Activated CD8-positive, alpha-beta memory T cell treated with anti-CD3 and anti-CD28 coated beads, Interleukin-2, amount 50 U/mL, for 1 hour (primary cell): Measurements from ENCODE around the gene ACSM6.
"Not testable (repeated sequence)": the region's sequence is repeated elsewhere in the genome, so short reads cannot be mapped to it uniquely, and the experiment has no call there.

Experiments
- DNase-seq: peaks from one replicate; pipeline ENCODE4 v3.0.0-alpha.2; 2020; ENCODE audit errors: extremely low read depth

The ACSM6 gene, protein sequence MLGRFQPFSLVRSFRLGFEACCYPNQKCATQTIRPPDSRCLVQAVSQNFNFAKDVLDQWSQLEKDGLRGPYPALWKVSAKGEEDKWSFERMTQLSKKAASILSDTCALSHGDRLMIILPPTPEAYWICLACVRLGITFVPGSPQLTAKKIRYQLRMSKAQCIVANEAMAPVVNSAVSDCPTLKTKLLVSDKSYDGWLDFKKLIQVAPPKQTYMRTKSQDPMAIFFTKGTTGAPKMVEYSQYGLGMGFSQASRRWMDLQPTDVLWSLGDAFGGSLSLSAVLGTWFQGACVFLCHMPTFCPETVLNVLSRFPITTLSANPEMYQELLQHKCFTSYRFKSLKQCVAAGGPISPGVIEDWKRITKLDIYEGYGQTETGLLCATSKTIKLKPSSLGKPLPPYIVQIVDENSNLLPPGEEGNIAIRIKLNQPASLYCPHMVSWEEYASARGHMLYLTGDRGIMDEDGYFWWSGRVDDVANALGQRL

DNA sequence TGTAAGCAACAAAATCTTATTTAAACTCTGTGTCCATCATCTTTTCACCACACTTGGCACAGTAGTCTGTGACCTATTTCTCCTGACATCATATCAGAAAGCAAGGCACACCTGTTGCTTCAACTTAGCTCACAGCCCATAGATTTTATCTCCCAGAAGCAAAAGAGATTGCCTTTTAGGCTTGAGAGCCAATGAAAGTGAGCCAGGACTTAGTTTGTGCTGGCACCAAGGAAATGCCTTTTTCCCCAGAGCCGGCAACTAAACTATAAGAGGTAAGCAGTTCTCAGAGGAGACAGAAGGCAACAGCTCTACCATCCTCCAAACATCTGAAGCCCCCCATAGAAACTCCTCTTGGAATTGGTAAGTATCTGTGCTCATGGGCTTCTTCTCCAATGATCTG, at the start of gene ACSM6:
Gene ACSM6, plus strand, starts transcription at position 295 of the 400 bp plus-strand sequence. CDS start 248 bp downstream, outside the sequence.
- no peak for DNase-seq

DNA sequence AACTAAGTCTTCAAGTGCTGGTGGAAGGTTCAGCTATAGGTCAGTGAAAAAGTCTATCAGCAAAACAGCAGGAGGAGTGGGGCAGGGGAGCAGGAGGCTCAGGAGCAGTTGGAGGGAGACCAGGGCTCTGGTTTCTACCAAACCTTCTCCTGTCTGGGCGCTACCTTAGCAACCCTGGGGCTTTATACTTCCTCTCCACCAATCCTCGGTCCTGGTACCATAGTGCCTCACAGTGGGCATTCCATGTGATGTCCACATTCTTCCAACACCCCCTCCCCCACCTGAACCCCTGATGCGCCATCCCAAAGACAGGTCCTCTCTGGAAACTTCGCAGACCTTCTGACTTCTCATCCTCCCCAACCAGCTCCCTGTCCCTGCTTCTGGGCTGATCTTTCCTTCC, 25.3 kb upstream of the ACSM6 start:
- DNase-seq = no peak

DNA sequence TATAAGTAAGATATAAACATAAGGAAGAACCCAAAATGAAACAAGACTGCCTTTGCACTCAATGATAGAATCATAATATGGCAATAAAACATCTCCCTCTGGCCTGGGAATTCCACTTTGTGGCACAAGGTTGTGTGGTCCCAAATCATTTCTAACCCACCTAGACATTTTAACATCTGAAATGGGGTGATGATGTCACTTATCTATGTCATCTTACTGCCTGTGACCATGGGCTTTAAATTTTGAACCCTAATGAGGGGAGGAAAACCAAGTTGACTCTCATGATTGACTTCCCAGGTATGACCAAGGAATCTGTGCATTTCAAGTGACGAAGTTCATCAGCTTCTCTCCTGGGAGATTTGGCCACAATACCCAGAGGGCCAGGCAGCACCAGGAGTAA, 24.5 kb upstream of the ACSM6 start:
- no peak for DNase-seq

DNA sequence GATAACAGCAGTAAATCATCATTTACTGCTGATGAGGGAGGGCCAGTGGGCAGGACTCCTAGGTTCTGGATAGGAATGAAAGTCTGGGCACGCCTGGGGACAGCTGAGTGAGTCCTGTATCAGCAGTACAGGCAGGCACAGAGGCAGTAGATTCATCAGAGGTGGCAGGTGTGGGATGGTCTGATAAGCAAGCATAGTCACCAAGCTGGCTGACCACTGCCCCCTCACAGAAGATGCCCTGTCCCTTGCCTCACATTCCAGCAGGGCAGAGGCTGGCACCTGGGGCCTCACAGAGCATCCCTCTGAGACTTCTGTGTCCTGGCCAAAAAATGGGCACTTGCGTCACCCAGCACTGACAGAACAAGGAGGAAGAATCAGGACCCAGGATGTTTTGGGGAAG, 23.2 kb upstream of the ACSM6 start:
- DNase-seq = no peak

DNA sequence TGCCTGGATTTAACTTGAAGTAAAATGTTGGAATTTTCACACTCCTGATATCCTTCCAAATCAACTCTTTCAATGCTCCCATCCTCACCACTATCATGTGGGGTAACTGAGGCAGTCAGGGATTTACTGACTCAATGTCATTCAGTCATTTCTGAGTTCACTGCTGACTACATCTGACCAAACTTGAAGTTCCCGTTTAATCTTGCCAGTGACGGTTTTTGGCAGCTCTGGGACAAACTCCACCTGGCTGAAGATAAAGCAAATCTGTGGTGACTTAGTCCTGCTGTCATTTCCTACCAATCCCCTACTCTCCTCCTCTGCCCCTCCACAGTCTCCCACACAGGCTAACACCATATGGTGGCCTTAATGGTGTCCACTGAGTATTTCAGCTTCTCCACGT, 22.7 kb upstream of the ACSM6 start:
- no peak for DNase-seq

DNA sequence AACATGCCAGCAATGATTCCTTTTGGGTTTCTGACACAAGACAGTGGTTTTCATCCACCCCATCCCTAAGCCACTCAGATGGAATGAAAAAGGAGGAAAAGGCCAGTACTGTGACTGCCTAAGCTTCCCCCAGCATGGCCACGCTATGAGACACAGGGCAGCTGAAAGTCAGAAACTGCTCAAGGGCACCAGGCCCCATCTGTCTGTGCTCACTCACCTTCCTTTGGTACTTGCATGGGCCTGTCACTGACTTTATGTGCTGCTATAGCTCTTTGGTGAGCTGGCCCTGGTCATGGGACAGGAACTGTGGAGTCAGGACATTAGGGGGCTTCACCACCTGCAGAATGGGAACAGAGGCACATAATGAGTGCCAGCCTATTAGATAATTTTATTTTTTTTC, 21.2 kb upstream of the ACSM6 start:
- DNase-seq = no peak

DNA sequence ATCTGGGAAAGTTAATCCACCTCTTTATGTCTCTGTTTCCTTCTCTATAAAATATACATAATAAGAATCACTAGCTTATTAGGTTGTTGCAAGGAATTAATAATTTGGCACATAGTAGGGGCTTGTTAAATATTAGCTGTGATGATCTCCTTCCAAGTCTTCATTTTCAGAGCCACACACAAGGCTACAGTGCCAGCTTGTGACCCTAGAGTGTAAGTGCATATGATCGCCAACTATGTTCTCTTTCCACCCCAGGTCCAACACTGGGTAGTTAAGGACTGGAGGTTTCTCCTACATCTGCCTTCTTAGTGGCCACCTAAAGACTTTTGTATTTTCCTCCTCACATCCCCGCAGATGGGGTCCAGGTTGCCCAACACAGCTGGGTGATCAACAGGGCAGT, 17.9 kb upstream of the ACSM6 start:
- no peak for DNase-seq

DNA sequence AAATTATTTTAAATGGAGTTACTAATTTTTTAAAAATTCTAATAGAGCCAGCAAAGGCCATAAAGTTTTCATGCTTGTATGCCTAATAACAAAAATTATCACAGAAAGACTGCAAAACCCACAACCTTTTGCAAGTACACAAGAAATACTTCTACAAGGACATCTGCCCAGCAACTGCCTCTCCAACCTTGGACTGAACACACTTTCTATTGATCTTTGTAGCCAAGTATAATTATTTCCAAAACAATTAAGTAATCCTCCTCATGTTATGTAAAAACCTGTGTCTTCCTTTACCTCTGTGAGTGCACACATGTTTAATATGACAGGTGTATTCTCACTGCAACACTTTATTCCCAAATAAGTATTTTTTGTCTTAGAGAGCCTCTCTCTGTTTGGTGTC, 16.6 kb upstream of the ACSM6 start:
- no peak for DNase-seq

DNA sequence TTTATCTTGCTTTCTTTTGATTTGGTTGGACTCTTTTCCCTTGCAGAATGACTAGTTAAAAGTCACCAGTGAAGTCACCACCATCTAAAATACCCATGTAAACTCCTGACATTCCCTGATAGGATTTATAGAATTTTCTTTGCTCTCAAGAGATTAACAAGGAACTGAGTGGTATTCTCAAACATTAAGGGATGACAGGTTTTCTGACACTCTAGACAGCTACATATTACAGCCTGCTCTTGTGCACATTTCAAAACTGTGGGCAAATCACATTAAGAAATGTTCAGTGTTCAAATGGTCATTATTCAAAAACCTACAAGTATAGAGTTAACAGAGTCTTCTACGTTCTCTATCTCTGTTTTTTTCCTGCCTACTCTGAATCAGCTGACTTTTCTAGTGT, 15.8 kb upstream of the ACSM6 start:
- DNase-seq = no peak

DNA sequence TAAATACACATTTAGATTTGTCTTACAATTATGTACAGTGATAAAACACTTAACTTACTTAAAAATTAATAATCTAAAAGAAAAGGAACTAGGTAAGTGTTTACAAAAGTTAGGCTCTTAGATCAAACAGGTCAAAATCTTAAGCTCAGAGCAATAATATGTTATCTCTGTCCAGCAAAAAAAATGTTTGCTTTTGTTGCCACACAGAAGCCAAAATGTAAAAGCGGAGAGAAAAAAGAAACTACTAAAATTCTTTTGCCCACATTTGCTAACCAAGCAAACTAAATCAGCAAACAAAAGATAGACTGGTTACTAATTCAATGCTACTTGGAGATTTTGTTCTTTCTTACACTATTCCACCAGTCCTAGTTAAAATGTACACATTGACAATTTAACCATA, 15.2 kb upstream of the ACSM6 start:
- DNase-seq = no peak

DNA sequence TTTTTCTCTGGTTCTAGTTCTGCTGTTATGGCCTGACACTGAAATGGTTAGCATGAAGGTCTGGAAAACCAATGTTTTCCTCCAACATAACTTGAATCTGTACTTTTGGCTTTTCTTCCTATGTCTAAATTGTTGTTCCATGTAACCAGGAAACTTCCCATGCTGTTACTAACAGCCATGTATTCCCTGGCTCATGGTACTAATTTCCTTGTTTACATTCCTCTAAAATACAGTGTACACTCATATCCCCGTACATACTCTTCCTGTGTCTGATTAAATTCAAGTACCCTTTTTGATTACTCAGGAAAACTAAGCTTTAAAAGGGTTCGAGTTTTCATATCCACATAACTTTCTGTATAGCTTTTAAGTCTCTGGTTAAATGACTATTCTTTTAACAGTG, 12.3 kb upstream of the ACSM6 start:
- DNase-seq = no peak

DNA sequence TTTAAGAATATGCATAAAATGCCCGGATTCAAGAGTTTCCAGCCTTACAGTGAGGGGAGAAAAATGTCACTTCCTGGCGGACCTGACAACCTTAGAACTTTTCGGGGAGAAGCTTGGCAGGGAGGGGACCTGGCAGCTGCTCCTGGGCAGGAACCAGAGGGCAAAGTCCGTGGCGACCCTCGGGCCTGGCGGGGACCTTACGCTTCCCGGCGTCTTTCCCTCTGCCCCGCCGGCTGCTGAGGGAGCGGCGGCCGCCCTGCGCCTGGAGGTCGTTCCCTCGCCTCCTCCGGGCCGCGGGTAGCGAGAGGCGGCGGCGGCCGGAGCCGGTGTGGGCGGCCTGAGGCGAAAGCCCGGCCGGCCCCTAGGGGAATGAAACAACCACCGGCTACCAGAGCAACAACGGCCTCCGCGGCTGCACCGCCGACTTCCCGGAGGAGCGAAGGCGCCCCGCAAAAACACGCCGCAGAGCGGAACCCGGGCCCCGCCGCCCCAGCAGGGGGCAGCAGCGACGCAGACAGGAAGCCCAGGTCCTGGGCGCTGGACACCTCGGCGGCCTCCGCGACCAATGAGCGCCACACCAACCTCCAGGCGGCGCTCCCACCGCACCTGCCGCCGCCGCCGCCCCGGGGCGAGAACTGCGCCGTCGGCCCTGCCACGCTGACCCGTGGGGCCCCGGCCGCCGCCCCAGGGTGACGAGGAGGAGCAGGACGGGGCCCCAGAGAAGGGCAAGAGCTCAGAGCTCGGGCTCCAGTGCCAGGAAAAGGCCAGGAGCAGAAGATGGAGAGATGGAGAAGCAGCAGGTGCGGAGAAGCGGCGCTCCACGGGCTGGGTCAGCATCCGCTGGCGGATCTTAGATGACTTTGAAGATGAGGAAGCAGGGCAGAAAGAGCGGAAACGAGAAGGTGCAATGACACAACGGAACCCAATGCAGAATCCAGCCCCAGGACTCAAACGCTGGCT, 10.5 kb upstream of the ACSM6 start:
- peak; percentile 9 for DNase-seq

DNA sequence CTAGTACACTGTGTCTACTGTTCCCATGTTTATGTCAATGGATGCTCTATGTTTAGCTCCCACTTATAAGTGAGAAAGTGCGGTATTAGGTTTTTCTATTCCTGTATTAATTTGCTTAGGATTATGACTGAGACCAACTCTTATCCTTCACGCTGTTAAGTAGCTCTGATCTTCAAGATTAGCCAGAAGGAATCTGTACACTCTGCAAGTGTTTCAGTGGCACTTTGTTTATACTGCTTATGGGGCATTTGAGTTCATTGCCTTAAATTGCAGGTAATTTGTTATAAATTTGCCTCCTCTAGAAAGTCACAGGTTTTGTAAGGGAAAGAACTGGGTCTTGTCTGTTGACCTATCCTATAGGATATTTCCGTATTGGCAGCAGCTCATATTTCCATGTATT, 6.4 kb upstream of the ACSM6 start:
- no peak for DNase-seq

DNA sequence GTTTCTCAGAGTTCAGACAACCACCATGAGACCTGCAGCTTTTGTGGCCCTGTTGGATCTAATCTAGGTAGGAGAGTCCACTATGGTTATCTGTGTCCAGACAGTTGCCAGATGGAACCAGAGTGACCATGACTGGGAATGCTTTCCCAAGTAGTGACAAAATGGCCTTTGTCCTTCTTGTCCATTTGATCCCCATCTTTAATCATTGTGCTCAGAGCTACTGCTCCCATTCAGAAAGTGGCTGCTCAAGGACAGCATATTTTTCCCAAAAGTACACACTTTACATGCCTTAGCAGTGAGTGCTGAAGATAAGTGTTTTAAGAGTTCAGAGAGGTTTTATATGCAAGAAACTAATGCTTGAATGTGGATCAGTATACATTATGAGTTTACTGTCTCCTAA, 5.4 kb upstream of the ACSM6 start:
- no peak for DNase-seq

DNA sequence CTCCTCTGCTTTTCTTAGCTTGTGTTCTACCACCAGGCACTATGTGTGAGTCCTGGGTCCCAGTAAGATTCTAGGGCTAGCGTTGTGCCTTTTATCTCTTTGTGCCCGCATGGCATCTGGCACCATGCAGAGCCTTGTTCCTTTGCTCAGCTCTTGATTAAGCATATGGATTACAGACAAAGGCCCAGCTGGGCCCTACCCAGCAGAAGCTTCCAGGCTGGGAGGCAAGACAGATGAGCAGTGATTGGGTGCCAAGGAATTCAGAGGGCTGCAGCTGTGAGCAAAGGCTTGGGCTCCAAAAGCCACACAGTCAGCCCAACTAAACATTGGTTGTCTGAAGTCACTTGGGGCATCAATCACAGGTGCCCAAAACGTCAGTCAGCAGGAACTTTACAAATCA, 2.0 kb downstream of the ACSM6 start:
- DNase-seq = no peak

DNA sequence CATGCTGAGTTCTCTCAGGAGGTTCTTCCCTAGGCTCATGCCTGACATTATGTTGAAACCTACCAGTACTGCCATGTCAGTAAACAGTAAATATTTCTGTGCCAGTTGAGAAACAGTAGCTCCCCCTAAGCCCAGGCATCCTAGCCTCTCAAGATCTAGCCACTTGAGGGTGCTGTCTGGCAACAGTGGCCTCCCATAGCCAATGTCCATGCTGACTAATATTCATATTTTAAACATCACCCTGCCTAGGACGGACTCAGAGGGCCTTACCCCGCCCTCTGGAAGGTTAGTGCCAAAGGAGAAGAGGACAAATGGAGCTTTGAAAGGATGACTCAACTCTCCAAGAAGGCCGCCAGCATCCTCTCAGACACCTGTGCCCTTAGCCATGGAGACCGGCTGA, 7.7 kb downstream of the ACSM6 start:
- no peak for DNase-seq

DNA sequence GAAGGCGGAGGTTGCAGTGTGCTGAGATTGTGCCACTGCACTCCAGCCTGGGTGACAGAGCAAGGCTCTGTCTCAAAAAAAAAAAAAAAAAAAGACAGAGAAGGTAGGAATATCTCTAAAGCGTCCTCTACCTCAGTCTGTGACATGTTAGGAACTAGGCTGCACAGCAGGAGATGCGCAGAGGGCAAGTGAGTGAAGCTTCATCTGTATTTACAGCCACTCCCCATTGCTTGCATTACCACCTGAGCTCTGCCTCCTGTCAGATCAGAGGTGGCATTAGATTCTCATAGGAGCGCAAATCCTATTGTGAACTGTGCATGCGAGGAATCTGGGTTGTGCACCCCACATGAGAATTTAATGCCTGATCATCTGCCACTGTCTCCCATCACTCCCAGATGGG, 8.8 kb downstream of the ACSM6 start:
- DNase-seq = not testable (repeated sequence)

DNA sequence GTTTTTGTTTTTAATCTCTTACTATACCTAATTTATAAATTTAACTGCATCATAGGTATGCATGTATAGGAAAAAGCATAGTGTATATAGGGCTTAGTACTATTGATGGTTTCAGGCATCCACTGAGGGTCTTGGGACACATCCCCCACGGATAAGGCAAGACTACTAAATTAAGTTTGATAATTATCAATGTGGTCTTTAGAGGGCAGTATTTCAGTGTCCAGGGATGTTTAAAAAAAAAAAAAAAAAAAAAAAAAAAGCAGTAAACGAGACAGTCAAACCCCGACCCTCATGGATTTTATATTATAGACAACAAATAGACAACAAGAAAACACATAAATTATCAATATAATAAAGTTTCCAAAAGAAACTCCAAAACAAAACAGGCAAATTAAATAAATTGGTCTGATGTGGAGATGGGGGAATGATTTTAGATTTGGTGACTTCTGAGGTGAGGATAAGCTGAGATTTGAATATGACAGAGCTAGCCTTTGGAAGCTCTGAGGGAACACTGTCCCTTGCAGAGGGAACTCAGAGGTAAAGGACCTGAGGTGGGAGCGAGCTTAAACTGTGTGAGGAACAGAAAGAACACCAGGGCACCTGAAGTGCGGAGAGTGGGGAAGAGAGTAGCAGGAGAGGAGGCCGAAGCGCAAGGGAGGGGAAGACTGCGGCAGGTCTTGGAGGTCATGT, 14.8 kb downstream of the ACSM6 start:
- DNase-seq = no peak

DNA sequence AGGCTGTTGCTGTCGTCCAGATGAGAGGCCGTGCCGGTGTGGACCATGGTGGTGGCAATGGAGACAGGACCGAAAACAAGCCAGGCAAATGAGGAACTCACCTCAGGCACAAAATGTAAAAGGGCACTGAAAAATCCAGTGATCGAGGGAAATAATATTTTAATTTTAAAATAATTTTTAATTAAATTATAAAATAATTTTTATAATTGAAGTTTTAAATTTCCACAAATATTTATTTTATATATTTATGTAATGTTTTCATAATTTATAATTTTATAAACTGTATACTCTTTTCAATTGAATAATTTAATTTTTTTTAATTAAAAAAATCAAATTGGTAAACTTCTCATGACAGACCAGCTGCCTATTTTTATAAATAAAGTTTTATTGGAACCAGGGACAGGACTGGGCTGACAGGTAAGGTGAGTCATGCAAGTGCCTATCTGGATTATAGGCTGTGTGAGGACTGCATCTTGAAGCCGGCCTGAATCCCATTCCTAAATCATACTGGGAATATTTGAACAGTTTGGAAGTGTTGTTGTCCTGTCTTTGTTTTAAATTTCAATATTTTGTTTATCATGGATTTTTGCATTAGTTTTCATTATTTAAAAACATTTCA, 15.6 kb downstream of the ACSM6 start:
- DNase-seq = no peak

DNA sequence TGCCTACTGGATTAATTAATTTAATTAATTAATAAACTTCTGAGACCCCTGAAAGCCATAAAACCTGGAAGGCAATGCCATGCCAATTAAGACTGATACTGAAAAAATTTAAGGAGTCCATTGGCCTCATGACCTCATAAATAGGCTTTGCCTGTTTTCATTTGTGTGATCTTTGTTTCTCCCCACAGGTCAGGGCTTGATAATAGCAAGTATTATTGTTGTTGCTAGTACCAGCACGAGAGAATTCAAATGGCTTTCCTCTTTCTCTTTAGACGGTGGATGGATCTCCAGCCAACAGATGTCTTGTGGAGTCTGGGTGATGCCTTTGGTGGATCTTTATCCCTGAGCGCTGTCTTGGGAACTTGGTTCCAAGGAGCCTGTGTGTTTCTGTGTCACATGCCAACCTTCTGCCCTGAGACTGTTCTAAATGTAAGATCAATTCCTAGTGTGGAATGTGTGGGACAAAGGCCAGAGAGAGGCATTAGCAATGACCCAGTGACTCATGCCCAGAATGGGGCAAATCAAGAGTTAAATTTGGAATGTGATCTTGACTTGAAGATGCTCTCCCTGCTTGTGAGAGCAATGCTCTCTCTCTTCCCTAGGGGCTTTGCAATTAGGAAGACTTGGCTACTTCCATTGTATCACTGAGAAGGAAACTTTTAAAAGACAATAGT, 17.7 kb downstream of the ACSM6 start:
- DNase-seq = no peak

DNA sequence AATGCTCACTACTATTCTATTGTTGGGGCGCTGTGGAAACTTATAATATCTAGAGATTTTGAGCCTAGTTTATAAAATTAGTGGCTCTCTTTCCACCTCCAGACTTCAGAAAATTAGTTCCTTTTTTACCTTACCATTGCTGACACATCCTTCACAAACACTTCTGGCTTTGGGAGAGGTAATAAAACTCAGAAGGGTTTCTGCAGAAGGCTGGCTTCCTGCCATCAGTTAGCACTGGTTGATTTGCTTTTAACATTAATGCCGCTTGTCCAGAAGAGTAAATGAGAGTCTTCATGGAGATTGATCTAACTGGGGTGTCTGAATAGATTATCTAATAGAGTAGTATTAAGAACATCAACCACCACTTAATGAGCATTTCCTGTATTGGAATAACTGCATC, 20.3 kb downstream of the ACSM6 start:
- no peak for DNase-seq
